Memory B cell (primary cell): ENCODE data around the gene ZNF182.
A peak's percentile ranks its signal among the peaks of the same experiment; 100 is the strongest.
"Not testable (repeated sequence)": the region's sequence is repeated elsewhere in the genome, so short reads cannot be mapped to it uniquely, and the experiment has no call there.

Experiments
- ATAC-seq: fragments of 150-1000 bp; cut with Tn5 transposase; 2 replicates; pipeline ENCODE4 v1.10.0; 2021; ENCODE audit warnings: low read depth, mild to moderate bottlenecking, moderate library complexity
- DNase-seq, 2 donors: peaks; one replicate each; pipeline ENCODE4 v3.0.0; 2022; ENCODE audit warnings: low spot score in 2 of 2
- H3K27ac Mint-ChIP-seq: one replicate; pipeline ENCODE4 v1.8.0; 2022; ENCODE audit warnings: mild to moderate bottlenecking, moderate library complexity, mixed read lengths
- H3K27me3 Mint-ChIP-seq: one replicate; pipeline ENCODE4 v1.8.0; 2022; ENCODE audit warnings: mixed read lengths
- H3K36me3 Mint-ChIP-seq: one replicate; pipeline ENCODE4 v1.8.0; 2022; ENCODE audit warnings: mild to moderate bottlenecking, mixed read lengths
- H3K4me1 Mint-ChIP-seq: one replicate; pipeline ENCODE4 v1.8.0; 2022; ENCODE audit warnings: mixed read lengths
- H3K4me3 Mint-ChIP-seq: one replicate; pipeline ENCODE4 v1.8.0; 2022; ENCODE audit warnings: mild to moderate bottlenecking, moderate library complexity, mixed read lengths
- H3K9me3 Mint-ChIP-seq: one replicate; pipeline ENCODE4 v1.8.0; 2022; ENCODE audit warnings: mixed read lengths

Gene ZNF182

DNA sequence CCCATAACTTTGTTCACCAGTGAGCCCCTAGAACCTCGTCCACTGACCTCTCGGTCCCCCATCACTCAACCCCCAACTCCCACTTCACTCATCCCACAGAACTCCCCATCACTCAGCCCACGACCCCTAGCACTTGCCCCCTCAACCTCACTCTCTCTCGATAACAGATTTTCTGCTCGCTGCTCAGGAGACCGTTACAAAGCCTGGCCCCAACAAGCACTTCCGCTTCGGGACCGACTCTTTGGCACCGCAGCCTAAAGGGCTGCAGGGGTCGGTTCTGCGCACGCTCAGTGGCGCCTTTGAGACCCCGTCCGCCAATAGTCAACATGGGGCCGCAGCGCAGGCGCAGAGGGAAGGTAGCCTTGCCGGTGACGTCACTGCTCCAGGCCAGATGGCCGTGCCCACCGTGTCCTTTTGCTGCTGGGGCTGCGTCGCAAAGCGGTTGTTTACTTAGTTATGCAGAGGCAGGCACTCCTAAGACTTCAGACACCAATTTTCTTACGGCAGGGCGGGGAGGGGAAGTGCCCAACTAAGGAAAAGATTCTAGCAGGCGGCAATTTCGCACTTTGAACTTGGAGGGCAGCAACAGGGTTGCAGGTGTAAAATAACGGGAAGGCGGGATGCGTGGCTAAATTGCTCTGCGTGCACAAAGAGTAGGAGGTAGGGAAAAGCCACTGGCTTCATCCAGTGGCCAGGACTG lies at the start of gene ZNF182:
ZNF182 (minus strand) TSS at position 232 of the 700 bp plus-strand sequence. CDS start 1,380 bp downstream, outside the sequence.
- H3K36me3 Mint-ChIP-seq = peaks cover 6% of the 10 kb centered on the region

GRCh38 chrX:48046846-48047245 lies 43.1 kb upstream of the ZNF182 start:
- Mint-ChIP-seq H3K9me3 (no peaks in the 10 kb centered on the region), H3K4me3 (no peak overlapping the region), H3K36me3 (peaks cover 10% of the 10 kb centered on the region), H3K27me3 (no peaks in the 10 kb centered on the region), H3K27ac (no peak overlapping the region), H3K4me1 (peaks cover 2% of the 10 kb centered on the region)
- ATAC-seq (no peak), DNase-seq (no peak)

More for the DNA sequence above, at the start of gene ZNF182:
- peak within 1 kb of the TSS; percentile 98 for H3K4me3 Mint-ChIP-seq
- H3K9me3 Mint-ChIP-seq = no peaks in the 10 kb centered on the region
- no peaks in the 10 kb centered on the region for H3K27me3 Mint-ChIP-seq
- H3K4me1 Mint-ChIP-seq = peaks cover 9% of the 10 kb centered on the region
- peak; percentile 84 to 87 for DNase-seq
- ATAC-seq = peak; percentile 94
- H3K27ac Mint-ChIP-seq = peak within 1 kb of the TSS; percentile 98

- Mint-ChIP-seq H3K4me3 (no peak overlapping the region), H3K27me3 (no peaks in the 10 kb centered on the region), H3K4me1 (peaks cover 2% of the 10 kb centered on the region), H3K36me3 (peaks cover 10% of the 10 kb centered on the region), H3K9me3 (no peaks in the 10 kb centered on the region), H3K27ac (no peak overlapping the region)
- DNase-seq = no peak
- no peak for ATAC-seq
These were observed 41.9 kb upstream of the ZNF182 start for GRCh38 chrX:48045410-48046311.

DNA sequence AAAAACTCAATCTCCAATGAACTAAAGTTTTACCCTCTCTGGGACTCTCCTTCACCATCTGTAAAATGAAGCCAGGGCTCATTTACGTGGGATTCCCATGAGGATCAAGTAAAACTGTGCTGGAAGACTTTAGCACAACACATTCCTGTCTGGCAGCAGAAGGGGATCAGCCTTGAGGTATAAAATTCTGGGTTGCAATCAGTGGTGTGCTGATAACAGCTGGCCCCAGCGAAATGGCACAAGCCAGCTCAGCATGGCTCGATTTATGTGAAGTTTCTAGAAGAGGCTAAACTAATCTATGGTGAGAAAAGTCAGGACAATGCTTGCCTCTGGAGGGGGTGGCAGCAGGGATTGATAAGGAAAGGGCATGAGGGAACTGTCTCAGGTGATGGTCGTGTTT lies 39.3 kb upstream of the ZNF182 start:
- DNase-seq = no peak
- Mint-ChIP-seq H3K36me3 (peaks cover 12% of the 10 kb centered on the region), H3K4me1 (no peaks in the 10 kb centered on the region), H3K9me3 (no peaks in the 10 kb centered on the region), H3K27me3 (no peaks in the 10 kb centered on the region), H3K4me3 (no peak overlapping the region), H3K27ac (no peak overlapping the region)
- ATAC-seq = no peak

GRCh38 chrX:48035891-48036290 lies 32.1 kb upstream of the ZNF182 start:
- H3K27me3 Mint-ChIP-seq = no peaks in the 10 kb centered on the region
- H3K27ac Mint-ChIP-seq = no peak overlapping the region
- ATAC-seq = no peak
- H3K36me3 Mint-ChIP-seq = peaks cover 7% of the 10 kb centered on the region
- H3K4me3 Mint-ChIP-seq = no peak overlapping the region
- DNase-seq = no peak
- H3K9me3 Mint-ChIP-seq = no peaks in the 10 kb centered on the region
- no peaks in the 10 kb centered on the region for H3K4me1 Mint-ChIP-seq

DNA sequence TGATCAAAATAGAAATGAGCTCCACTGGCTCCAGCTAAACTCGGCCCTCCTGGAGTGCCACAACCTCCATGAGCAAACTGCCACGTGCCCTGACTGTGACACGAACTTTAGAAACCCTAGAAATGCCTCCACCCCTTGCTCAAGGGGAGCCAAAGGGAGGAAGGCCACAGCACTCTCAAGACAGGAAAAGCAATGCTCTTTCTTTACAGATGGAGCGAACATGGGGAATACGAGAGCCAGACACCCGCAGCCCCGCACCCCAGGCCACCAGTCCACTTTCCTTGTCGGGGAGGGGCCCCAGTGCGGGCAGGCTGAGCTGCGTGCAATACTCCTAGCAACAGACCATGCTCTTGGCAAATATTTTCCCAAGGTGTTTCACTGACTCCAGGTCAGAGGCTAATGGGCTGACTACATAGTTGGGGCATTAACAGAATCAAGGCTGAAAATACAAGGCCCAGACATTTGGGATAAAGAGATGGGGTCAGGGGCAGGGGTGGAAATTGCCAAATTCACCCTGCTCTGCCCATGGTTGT lies 26.9 kb upstream of the ZNF182 start:
- not testable (repeated sequence) for H3K4me3 Mint-ChIP-seq, H3K9me3 Mint-ChIP-seq, ATAC-seq, H3K4me1 Mint-ChIP-seq, H3K27me3 Mint-ChIP-seq, H3K27ac Mint-ChIP-seq, H3K36me3 Mint-ChIP-seq, DNase-seq

GRCh38 chrX:48030237-48030636 lies 26.4 kb upstream of the ZNF182 start:
- Mint-ChIP-seq H3K27me3 (no peaks in the 10 kb centered on the region), H3K4me1 (peaks cover 10% of the 10 kb centered on the region), H3K27ac (no peak overlapping the region), H3K9me3 (no peaks in the 10 kb centered on the region), H3K36me3 (peaks cover 5% of the 10 kb centered on the region), H3K4me3 (no peak overlapping the region)
- ATAC-seq (no peak), DNase-seq (no peak)

GRCh38 chrX:48028091-48028490 lies 24.3 kb upstream of the ZNF182 start:
- DNase-seq (no peak), ATAC-seq (no peak)
- Mint-ChIP-seq H3K4me1 (peaks cover 10% of the 10 kb centered on the region), H3K27ac (no peak overlapping the region), H3K4me3 (no peak overlapping the region), H3K27me3 (no peaks in the 10 kb centered on the region), H3K36me3 (peaks cover 5% of the 10 kb centered on the region), H3K9me3 (no peaks in the 10 kb centered on the region)

DNA sequence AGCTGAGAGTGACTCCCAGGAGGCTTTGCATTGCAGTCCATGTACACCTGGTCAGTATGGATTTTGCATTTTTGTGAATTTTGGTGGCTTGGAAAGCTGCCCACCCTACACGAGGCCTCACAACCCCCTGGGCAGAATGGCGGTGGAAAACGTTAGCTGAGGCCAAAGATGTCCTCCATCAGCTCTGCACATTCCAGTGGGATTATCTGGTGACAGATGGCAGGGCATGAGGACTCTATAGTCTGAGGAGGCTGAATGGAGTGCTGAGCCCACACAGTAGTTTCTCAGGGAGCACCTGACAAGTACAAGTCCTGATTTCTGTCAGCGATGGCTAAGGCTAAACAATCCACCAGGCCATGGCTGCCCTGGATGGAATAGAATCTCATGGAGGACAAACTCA lies 23.8 kb upstream of the ZNF182 start:
- DNase-seq, H3K27me3 Mint-ChIP-seq, H3K4me3 Mint-ChIP-seq, H3K27ac Mint-ChIP-seq, H3K36me3 Mint-ChIP-seq, H3K9me3 Mint-ChIP-seq, ATAC-seq: not testable (repeated sequence)
- peaks cover 10% of the 10 kb centered on the region for H3K4me1 Mint-ChIP-seq

GRCh38 chrX:48025561-48025960 lies 21.8 kb upstream of the ZNF182 start:
- Mint-ChIP-seq H3K4me1 (peaks cover 14% of the 10 kb centered on the region), H3K36me3 (no peaks in the 10 kb centered on the region), H3K27me3 (no peaks in the 10 kb centered on the region), H3K4me3 (no peak overlapping the region), H3K9me3 (no peaks in the 10 kb centered on the region), H3K27ac (no peak overlapping the region)
- no peak for ATAC-seq
- DNase-seq = peak; percentile 25 to 29

- Mint-ChIP-seq H3K27me3 (no peaks in the 10 kb centered on the region), H3K27ac (no peak overlapping the region), H3K36me3 (no peaks in the 10 kb centered on the region), H3K4me1 (peaks cover 14% of the 10 kb centered on the region), H3K4me3 (peak overlapping the region; percentile 18), H3K9me3 (no peaks in the 10 kb centered on the region)
- ATAC-seq (no peak), DNase-seq (no peak)
These were observed 18.9 kb upstream of the ZNF182 start for GRCh38 chrX:48022738-48023137.

DNA sequence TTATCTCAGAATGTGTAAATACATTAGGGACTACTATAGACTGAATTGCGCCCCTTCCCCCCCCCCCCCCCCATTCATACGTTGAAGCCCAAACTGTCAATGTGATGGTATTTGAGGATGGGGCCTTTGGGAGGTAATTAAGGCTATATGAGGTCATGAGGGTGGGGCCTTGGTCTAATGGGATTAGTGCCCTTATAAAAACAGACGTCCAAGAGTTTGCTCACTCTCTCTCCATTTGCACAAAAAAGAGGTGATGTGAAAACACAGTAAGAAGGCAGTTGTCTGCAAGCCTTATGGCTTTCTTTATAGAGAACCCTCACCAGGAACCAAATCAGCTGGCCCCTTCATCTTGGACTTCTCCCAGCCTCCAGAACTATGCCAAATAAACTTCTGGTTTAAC lies 18.3 kb upstream of the ZNF182 start:
- Mint-ChIP-seq H3K4me3 (no peak overlapping the region), H3K27ac (no peak overlapping the region)
- no peak for ATAC-seq

GRCh38 chrX:48021026-48021900 lies 17.5 kb upstream of the ZNF182 start:
- Mint-ChIP-seq H3K27me3 (no peaks in the 10 kb centered on the region), H3K4me3 (peak overlapping the region; percentile 99), H3K9me3 (no peaks in the 10 kb centered on the region), H3K4me1 (peaks cover 9% of the 10 kb centered on the region), H3K27ac (peak overlapping the region; percentile 98), H3K36me3 (no peaks in the 10 kb centered on the region)
- peak; percentile 77 to 79 for DNase-seq
- ATAC-seq = peak; percentile 79

More for the DNA sequence above, 18.3 kb upstream of the ZNF182 start:
- Mint-ChIP-seq H3K9me3 (no peaks in the 10 kb centered on the region), H3K4me1 (peaks cover 14% of the 10 kb centered on the region), H3K27me3 (no peaks in the 10 kb centered on the region), H3K36me3 (no peaks in the 10 kb centered on the region)
- DNase-seq = no peak
